ENCODE data around the gene DNAH7.
"Not testable (repeated sequence)": the region's sequence is repeated elsewhere in the genome, so short reads cannot be mapped to it uniquely, and the experiment has no call there.

Gene DNAH7

DNA sequence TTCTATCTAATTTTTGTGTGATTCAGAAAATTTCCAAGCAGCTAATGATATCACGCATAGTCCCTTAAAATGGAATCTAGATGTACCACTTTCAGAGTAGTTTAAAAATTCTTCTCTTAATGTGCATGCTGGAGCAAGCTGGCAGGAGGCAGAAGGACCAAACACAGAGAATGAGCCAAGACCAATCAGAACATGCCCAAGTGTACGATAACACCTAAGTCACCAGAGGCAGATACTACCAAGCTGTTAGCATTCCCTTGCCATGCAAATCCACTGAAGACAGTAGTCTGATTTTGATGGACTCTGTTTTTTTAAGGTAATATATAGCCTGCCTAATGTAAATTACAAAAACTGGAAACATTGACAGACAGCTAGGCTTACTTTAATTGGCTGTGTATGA is 109.3 kb downstream of the DNAH7 start:
- DNase-seq: no peak

DNA sequence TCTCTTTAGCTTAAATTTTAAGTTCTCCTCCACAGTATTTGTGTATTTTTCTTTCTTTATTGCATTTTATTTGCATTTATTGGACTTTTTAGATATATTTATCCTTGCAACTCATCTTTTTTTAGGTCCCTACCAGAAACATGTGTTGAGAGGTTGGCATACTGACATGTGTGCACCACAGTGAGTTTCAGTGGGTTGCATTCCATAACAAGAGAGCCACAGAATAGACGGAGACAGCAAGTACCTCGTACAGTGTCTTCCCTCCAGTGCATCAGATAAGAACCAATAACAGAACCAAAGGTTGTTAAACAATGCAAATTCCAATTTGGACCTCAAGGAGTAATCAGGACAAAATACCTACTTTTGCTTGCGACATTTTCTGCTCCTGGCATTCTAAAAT is 111.9 kb downstream of the DNAH7 start:
- no peak for DNase-seq

DNA sequence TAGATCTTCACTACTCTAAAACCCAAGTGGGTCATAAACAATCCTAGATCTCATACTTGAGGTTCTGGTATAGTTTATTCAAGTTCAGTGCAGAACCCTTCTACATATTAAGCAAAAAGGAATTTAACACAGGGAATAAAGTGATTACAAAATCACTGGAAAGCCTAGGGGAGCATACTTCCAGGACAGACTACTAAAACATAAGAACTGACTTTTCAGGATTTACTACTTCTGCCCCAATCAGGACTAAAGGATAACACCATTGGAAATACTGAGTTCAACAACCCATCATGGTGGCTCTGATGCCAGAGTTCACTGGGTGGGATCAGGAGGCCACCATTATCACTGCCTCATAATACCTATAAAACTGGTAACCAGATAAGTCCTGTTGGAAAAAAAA is 123.6 kb downstream of the DNAH7 start:
- DNase-seq: no peak

DNA sequence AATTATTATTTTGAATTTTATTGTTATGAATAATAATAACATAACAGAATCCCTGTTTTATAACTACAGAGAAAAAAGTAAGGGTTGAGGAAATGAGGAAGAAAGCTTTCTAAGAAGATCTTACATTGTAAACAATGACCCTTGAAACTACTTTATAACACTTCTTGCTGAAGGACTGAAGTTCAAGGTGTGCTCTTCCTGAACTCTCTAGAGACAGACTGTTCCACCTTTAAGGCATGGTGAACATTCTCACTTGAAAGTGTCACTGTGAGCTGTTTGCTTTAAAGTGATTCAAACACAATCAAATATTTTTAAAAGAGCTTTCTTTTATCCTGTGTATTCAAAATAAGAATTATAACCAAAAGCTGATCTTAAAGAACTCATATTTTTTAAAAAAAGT is 131.5 kb downstream of the DNAH7 start:
- no peak for DNase-seq

DNA sequence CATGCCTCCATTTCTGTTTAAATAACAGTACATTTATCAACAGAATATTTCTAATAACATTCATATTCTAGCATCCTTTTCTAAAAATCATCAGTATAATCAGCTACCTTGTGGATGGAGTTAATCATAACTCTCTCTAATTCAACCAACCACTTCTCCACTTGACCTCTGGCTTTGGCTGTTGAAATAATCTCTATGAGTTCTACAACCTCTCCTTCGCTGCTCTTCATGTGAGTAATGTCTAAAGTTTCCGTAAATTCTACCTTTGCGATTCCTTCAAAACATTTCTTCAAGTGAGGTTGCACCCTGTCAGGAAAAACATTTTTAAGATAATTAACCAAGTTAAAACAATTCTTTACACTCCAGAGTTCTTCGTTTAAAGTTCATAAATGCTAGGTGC is 134.2 kb downstream of the DNAH7 start:
- DNase-seq: no peak

DNA sequence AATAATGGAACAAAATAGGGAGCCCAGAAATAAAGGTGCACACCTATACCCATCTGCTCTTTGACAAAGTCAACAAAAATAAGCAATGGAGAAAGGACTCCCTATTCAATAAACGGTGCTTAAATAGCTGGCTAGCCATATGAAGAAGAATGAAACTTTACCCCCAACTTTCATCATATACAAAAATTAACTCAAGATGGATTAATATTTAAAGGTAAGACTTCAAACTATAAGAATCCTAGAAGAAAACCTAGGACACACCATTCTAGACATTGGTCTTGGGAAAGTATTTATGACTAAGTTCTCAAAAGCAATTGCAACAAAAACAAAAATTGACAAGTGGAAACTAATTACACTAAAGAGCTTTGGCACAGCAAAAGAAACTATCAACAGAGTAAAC is 139.1 kb downstream of the DNAH7 start:
- no peak for DNase-seq

DNA sequence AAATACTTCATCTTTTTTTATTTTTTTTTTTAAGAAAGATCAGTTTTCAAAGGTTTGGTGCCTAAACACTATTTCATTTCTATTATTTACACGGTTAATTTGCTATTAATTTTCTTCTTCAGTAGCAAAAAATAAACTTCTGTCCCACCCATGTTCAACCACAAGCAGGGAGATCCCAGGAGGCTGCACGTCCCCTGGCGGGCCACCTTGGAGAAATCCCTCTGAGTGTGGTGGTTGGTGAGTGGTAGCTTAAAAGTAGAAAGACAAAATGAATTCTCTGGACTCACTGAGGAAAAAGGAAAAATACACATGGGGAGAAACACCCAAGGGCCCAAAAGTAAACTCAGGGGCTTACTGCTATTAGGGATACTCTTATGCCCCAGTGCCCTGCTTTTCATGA is 143.5 kb downstream of the DNAH7 start:
- no peak for DNase-seq

DNA sequence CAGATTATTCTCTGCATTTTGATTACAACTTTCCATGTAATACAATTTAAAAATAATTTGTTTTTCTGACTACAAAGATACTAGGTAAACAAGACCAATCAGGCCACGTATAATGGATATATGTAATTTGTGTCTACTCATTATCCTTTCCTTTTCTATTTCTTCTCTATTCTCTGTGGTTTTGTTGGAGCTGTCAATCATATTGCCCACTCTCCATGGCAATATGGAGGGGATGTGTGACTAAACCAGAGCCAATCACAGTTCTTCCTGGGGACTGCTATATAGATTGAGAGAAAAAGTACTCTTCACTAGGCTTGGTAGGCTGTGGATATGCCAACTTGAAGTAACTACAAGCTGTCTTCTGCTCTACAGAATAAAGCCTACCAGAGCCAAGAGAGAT is 144.7 kb downstream of the DNAH7 start:
- DNase-seq: no peak

DNA sequence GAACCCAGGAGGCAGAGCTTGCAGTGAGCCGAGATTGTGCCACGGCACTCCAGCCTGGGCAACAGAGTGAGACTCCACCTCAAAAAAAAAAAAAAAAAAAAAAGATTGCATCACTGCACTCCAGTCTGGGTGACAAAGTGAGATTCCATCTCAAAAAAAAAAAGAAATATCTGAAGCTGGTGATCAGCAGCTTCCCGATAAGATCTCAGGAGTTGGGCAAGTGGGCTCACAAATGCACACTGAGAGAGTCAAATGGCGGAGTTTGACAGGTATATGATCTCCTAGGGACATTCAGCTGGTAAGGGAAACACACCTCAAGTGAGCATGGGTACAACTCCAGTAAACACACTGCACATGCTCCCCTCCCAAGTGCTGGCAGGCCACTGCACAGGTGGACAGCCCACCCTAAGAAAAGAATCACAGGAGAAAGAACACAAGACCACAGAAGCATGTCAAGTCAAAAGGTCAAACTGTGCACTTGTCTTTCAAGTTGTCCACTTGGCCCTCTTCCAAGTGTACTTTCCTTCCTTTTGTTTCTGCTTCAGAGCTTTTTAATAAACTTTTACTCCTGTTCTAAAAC is 151.5 kb downstream of the DNAH7 start:
- DNase-seq: not testable (repeated sequence)

DNA sequence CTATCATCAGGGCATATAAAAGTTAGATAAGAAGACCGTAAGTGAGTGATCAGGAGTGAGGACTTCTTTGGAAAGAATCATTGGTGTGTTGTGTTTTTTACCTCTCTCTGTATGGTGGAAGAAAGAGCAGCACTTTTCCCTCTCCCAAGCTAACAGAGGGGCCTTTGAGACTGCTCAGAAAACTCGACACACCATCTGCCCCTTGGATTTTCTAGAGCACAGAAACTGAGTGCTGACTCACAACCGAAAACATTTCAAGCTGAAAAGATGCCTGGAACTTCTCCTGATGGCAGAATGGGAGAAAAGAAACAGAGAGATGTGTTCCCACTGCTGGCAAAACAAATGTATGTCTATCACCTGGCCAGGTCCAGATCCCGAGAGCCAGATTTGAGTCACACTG is 156.6 kb downstream of the DNAH7 start:
- DNase-seq: no peak

DNA sequence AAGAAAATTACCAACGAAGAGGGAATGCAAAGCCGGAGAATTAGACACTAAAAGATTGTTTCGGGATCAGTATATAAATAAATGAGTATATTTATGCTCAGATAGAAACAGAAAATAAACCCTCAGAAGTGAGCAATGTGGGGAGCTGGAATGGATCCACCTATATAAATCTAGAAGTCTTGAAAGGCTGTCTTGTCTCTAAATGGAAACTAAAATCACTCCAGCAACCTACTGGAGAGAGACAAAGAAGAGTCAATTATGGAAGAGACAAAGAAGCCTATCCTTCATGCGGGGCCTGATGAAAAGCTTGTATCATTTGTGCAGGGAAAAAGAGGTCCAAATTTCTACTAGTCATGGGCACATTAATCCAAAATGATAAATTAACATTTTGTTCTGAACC is 158.1 kb downstream of the DNAH7 start:
- DNase-seq: no peak

DNA sequence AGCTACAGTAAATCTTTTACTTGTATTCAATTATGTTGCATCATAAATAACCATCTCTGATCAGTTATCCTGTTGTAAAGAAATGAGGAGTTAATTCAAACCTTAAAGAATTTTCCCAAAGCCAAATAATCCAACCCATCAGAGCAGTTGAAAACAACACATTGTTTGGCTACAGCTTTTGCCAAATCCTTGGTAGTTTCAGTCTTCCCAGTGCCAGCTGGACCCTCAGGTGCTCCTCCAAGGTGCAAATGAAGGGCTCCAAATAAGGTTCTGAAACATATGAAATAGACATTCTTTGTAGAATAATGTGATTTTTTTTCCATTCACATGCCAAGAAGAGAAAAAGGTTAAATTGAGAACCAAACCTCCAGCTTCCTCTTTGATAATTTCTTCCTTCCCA is 158.7 kb downstream of the DNAH7 start:
- DNase-seq: no peak

DNA sequence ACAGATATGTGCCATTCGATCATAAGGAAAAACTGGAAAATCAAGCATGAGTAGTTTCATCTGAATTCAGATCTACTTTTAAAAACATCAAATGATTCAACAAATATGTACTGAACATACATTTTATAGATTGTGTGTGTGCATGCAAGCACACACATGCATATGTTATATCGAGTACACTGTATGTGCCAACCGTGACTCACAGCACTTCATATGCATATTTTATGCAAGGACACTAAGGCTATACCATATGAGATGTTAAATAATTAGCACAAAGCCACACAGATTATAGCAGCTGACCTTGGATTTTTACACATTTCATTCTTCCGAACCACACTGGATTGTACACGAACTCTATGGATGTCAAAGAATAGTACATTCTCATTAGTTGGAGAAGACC is 161.2 kb downstream of the DNAH7 start:
- DNase-seq: no peak

DNA sequence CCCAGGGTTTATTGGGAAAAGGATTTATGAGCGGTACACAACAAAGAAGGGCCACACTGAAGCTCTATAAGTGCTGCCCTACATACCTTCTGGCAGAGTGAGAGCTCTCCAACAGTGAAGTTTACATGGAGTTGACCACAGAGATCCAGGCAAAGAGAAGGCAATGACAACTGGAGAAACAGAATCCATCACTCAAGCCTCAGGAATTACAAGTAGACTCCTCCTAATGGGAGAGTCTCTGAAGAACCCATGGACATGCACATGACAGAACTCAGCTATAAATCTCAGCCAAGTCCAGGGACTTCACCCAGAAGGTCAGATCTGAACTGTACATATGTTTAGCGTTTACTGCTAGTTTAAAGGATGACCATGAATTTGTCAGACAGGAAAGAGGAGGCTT is 164.7 kb downstream of the DNAH7 start:
- DNase-seq: no peak

DNA sequence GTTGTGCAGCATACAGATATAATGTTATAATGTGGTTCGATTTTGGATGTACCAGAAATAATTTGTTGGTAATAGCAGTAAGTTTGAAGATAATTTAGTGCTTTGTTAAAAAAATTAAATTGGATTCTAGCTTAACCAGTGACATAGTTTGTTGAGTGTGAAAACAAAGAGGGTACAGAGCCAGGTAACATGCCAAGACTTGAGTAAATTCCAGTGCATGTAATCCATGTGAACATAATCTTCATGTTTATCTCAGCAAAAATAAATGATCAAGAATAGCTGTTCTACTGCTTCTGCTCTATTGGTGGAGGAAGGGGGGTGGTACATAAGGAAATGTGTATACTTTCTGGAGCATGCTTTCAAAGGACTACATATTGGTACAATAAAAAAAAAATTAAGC is 165.8 kb downstream of the DNAH7 start:
- DNase-seq: no peak

DNA sequence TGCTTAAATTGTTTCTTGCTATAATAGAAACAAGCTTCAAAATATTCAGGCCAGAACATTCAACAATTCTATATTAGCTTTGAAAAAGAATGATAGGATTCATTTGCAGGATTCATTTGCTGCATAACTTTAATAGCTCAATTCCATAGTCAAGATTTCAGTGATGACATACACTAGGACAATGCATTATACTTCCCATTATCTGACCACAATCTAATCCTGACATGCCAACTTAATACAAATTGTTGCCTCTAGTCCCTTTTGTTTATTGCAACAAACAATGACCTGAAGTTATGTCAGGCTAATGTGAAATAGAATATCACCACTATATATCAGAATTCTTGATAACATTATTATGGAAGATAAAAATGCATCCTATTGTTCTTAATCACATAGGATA is 169.4 kb downstream of the DNAH7 start:
- DNase-seq: no peak

DNA sequence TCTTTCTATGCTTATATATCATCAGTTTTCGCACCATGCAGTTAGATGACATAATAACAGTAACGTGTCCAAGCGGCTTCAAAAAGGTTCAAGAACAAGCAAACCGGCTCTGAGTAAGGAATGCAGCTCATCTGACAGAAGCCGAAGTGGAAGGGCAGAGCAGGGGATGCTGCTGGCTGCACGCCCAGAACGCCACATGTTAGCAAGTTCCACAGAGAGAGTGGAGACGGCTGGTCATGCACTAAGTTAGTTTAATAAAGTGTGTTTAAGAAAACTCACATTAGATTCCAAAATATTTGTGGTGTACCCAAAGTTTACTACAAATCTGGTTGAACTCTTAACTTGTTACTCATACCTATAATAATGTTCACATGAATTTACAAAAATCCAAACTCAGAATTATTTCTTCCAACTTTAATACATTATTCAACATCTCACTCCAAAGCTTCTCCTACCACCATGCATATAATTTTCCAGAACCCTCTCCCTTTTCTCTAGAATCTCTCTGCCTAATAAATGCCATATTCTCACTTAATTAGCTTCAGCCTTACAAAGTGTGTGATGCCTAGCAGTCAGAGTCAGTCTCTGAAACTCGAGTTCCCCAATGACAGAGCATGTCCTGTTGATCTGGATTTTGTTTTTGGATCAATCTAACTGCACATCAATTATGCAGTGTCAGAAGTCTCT is 170.0 kb downstream of the DNAH7 start:
- no peak for DNase-seq

DNA sequence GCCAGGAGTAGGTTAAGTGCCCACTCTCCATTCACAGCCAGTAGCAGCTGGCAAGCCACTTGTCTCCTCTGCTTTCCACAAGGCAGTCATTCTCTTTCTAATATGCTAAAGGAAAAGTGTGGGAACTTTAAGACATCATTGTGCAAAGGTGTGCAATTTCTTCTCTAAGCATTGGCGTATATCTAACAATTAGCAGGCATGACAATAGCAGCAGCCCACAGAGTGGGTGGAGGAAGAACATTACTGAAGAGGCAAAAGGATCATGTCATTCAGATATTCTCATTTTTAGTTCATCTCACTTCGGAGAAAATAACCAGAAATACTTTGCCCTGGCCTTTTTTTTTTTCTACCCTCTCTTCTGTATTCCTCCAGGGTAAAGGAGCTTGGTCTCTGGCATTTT is 177.6 kb downstream of the DNAH7 start:
- no peak for DNase-seq

DNA sequence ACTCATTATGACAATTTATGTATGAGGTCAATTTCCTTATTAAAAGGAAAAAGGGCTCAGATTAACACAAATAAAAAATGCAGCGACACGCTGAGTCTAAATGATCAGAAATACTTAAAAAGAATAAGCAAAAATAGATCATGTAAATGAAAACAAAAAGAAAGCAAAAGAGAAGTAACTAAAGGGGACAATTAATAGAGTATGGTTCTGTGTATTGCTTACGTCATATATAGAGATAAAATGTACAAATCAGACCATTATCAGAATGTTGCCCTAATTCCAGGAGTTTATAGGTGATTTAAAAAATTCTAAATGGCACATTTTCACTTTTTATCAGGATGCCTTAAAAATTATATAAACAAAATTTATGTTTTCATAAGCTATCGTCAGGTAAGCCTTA is 189.5 kb downstream of the DNAH7 start:
- no peak for DNase-seq

DNA sequence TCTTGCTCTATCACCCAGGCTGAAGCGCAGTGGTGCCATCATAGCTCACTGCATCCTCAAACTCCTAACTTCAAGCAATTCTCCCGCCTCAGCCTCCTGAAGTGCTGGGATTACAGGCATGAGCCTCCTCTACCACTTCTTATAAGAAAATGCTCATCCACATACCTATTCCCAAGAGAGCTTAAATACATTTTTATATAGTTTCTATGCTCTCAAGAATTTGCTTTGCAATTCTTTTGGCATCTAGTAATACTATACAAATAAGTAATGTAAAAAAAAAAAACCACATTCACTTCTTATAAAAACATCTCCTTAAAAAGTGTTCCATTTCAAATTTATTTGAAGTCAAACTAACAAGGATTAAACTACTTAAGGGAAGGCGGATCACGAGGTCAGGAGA is 197.3 kb downstream of the DNAH7 start:
- no peak for DNase-seq

DNA sequence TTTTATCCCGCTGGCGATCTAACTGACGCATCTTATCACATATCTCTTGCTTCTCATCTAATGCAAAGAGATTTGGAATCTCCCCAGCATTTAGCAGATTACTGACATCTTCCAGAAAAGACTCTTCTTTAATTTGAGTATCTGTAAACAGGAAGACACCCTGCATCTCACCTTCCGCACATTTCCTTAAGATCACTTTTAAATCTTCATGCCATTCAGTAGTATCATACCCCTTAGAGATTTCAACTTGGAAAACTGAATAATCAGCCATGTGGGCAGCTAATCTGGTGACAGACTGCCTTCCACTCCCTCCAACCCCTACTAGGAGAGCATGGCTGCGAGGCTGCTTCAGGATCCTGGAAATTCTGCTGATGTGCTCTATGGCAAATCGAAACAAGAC is 204.3 kb downstream of the DNAH7 start:
- DNase-seq: no peak

DNA sequence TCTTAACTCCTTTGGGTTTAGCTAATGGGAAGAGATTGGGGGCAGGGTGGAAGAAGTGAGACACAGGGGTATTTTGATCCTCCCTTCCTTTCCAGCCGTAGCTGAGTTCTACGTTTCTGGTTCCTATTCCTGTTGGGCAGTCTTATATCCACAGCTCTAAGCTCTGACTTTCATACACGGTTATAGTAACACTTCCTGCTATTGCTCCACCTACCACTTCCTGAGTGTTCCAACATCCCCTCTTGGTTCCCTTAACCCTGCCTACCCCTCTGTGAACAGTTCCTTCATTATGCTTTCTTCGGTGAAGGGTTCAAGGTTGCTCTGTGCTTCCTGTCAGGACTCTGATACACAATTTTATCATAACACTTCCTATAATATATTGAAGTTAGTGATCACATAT is 205.1 kb downstream of the DNAH7 start:
- no peak for DNase-seq

DNA sequence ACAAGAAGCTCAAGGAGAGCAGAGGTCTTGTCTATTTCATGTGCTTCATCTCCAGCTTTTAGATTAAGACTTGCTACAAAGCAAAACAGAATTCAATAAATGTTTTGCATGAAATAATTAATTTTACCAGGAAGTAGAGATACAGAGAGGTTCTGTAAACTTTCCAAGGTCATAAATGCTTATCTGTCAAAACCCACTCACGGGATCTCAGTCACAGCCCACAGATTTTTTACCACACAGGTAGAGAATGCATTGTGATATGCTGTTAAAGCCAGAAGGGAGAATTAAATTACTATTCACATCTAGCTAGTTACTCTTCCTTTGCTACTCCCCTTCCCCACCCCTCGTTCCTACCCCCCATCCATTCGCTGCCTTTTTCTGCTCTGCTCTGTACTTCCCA is 205.5 kb downstream of the DNAH7 start:
- no peak for DNase-seq

DNA sequence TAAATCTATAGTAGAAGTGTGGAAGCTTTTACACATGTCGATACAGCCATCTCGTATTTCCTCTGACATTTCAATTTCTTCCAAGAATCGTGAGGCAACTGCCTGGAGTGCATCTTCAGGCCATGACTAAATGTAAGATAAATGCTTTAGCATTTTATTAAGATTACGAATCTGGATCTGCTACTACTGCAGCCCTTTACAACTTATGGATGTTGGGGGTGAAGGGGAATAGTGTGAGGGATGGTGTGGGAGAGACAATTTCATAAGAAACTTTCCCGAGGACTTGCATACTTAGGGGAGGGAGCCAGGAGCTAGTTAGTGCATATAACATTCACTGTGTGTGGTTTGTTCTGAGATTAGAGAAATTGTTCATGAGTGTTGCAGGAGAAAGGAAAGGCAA is 206.8 kb downstream of the DNAH7 start:
- no peak for DNase-seq

DNA sequence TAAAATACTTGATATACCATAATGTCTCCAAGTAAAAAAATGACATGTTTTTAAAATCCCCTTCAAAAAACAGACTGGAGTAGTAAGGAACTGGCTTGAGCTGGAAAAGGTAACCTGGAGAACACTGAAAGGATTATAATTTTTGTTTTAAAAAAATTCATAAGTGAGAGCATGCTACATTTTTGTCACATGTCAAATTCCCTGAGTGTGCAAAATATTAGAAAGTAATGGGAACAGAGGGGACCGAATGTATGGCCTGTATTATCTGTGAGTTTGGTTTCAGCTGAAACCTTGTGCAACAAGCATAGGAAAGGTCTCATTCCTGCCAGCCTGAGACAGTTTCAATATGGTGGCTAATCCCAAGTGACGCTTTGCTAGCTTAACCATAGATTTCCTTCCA is 209.1 kb downstream of the DNAH7 start:
- no peak for DNase-seq

Data from bone marrow (tissue), 2 donors.